Left lung (tissue), 10 donors: ENCODE measurements around the gene SH3PXD2A. TPM values are rescaled to one million over a fixed set of nuclear protein-coding genes. Genes with fewer than 3 reads are reported as not detected.
A peak's percentile ranks its signal among the peaks of the same experiment; 100 is the strongest.

Experiments
- ATAC-seq: fragments of 200-7000 bp; cut with Tn5 transposase; one replicate; pipeline ENCODE4 v1.9.1; 2020; ENCODE audit warnings: moderate library complexity
- DNase-seq, 4 donors: peaks; one replicate each; pipeline ENCODE4 v3.0.0-alpha.2; 2013 to 2020
- H3K27ac ChIP-seq, 2 donors: fragments of 200-600 bp; sonication (generic) in 1 of 2; one replicate each; pipeline versions ENCODE4 v1.5.0 to v1.8.0; 2020 to 2021
- H3K27me3 ChIP-seq, 2 donors: fragments of 200-600 bp; sonication (generic) in 1 of 2; one replicate each; pipeline versions ENCODE4 v1.5.0 to v1.8.0; 2020 to 2021
- H3K36me3 ChIP-seq, 2 donors: fragments of 200-600 bp; sonication (generic) in 1 of 2; one replicate each; pipeline versions ENCODE4 v1.5.0 to v1.8.0; 2020 to 2021
- H3K4me1 ChIP-seq, 2 donors: fragments of 200-600 bp; one replicate each; pipeline ENCODE4 v1.8.0; 2021
- H3K4me3 ChIP-seq, 2 donors: fragments of 200-600 bp; sonication (generic) in 1 of 2; one replicate each; pipeline versions ENCODE4 v1.5.0 to v1.8.0; 2020 to 2021; ENCODE audit warnings: mild to moderate bottlenecking in 1 of 2
- H3K9me3 ChIP-seq, 2 donors: fragments of 200-600 bp; sonication (generic) in 1 of 2; one replicate each; pipeline versions ENCODE4 v1.5.0 to v1.8.0; 2020 to 2021
- intact Hi-C, 2 donors: fragments of 100-400 bp; cut with DNase I; formaldehyde crosslinking; loops; one replicate each; pipeline versions ENCODE4 v1.11.2 to v1.14.2; 2022
- polyA plus RNA-seq, 6 donors: library from polyadenylated mRNA; unstranded; fragments of 120-200 nt; gene quantifications; one replicate each; pipeline ENCODE4 v1.2.1, GENCODE V29; 2013; ENCODE audit not compliant: insufficient read length in 6 of 6
- total RNA-seq, 2 donors: library from RNA; stranded (reverse); fragmentation: NEBNext Ultra II Directional; extraction: Animal tissue kit (Norgen Biotek cat#: 25700); gene quantifications; one replicate each; pipeline ENCODE4 v1.2.1, GENCODE V29; 2021
- TF ChIP-seq, protein P1 (sequence below), 2 donors: fragments of 200-600 bp; sonication (generic) in 1 of 2; IDR thresholded peaks; one replicate each; pipeline versions ENCODE4 v1.5.0 to v1.8.0; 2021; ENCODE audit warnings: antibody characterized with exemption in 2 of 2
- donor health status: DM: no; HTN: yes; CAD: no.
- donor health status: DM: no; HTN: no; CAD: no.

Gene SH3PXD2A
- total and polyA plus RNA-seq, 8 donors, result 44.8 to 117 (median 91.7) TPM

GRCh38 chr10:103765168-103765567 lies 90.2 kb downstream of the SH3PXD2A start:
- no peaks in the 10 kb centered on the region for H3K36me3 ChIP-seq
- peaks cover 12 to 57% of the 10 kb centered on the region in 2 donors for H3K4me1 ChIP-seq
- no peaks in the 10 kb centered on the region for H3K9me3 ChIP-seq
- DNase-seq (no peak), ATAC-seq (no peak)
- no peak overlapping the region for H3K4me3 ChIP-seq
- no peak overlapping the region for H3K27ac ChIP-seq
- intact Hi-C loops, result no loop called here
- no peaks in the 10 kb centered on the region for H3K27me3 ChIP-seq
- TF ChIP-seq, protein P1, sequence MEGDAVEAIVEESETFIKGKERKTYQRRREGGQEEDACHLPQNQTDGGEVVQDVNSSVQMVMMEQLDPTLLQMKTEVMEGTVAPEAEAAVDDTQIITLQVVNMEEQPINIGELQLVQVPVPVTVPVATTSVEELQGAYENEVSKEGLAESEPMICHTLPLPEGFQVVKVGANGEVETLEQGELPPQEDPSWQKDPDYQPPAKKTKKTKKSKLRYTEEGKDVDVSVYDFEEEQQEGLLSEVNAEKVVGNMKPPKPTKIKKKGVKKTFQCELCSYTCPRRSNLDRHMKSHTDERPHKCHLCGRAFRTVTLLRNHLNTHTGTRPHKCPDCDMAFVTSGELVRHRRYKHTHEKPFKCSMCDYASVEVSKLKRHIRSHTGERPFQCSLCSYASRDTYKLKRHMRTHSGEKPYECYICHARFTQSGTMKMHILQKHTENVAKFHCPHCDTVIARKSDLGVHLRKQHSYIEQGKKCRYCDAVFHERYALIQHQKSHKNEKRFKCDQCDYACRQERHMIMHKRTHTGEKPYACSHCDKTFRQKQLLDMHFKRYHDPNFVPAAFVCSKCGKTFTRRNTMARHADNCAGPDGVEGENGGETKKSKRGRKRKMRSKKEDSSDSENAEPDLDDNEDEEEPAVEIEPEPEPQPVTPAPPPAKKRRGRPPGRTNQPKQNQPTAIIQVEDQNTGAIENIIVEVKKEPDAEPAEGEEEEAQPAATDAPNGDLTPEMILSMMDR (IDR thresholded peaks at IDR 0.05), result no peak

DNA sequence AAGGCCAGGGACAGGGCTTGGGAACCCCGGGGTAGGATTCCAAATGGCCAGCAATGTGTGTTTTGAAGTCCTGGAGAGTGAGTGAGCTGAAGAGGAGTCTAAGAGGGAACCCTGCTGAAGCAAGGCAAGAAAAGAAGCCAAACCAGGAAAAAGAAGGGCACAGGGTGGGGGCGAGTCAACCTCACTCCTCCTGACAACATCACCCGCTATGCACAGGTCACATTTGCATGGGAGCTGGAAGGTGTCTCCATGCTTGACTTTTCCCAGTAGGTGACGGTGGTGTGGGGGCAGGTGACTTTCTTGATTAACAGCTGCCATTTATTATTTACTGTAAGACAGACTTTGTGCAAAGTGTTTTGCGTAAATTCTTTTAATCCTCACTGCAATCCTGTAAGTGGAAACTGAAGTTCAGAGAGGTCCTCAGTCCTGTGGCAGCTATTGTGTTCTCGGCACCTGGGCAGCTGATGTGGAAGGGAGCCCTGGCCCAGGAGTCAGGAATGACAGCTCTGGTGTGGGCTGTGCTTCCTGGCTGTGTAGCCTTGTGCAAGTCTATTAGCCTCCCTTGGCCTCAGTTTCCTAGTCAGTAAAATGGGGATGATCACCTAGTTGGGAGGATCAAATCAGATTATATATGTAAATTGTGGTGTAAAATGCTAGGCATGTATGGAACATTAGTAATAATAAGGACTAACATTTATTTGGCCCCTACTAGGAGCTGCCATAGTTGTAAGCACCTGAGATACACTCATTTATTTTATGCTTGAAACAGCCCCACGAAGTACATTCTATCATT lies 90.9 kb downstream of the SH3PXD2A start:
- intact Hi-C loops, result no loop called here
- TF ChIP-seq, protein P1 (IDR thresholded peaks at IDR 0.05), result no peak
- Histone ChIP-seq H3K27ac (no peak overlapping the region), H3K9me3 (no peaks in the 10 kb centered on the region), H3K36me3 (no peaks in the 10 kb centered on the region), H3K4me1 (peaks cover 16 to 64% of the 10 kb centered on the region in 2 donors), H3K27me3 (no peaks in the 10 kb centered on the region), H3K4me3 (no peak overlapping the region)
- no peak for ATAC-seq
- DNase-seq, result no peak

DNA sequence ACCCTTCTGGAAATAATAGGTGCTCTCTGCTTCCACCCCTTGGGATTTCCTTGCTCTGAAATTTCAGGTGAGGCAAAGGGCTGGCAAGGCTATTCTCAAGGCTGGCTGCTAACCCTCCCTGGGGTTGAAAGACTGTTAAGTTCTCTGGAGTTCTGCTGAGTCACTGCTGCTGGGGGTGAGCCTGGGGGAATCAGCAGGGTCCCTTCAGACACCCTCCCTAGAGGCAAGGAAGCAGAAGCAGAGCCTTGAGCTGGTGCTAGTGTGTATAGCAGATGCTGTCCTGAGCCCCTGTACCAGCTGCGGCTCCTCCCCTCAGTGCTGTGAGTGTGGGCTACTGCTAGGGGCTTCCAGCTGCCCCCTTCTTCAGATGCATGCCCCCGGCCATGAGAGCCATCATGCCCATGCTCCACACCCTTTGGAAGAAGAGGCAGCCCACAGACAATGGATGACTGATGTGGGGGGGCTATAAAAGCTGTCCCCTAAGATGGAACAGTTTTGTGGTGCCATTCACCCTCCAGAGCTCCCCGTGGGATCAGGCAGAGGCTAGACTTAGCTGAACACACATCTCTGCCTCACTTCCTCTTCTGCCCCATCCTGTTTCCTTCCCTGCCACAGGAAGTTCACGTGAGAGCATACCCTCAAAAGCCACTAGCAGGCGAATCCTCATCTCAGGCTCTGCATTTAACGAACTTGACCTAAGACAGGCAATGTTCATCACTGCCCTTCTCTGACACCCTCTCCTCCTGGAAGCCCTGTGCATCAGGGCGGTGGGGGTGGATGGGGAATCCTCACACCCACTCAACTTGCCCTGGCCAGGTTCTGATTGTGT lies 91.8 kb downstream of the SH3PXD2A start:
- Histone ChIP-seq H3K27me3 (no peaks in the 10 kb centered on the region), H3K27ac (peak overlapping the region in 1 of 2 donors; percentile 31), H3K36me3 (no peaks in the 10 kb centered on the region), H3K9me3 (no peaks in the 10 kb centered on the region), H3K4me1 (peaks cover 24 to 73% of the 10 kb centered on the region in 2 donors), H3K4me3 (no peak overlapping the region)
- TF ChIP-seq, protein P1 (IDR thresholded peaks at IDR 0.05), result no peak
- intact Hi-C loops, result no loop called here
- DNase-seq (no peak), ATAC-seq (peak; percentile 9)

DNA sequence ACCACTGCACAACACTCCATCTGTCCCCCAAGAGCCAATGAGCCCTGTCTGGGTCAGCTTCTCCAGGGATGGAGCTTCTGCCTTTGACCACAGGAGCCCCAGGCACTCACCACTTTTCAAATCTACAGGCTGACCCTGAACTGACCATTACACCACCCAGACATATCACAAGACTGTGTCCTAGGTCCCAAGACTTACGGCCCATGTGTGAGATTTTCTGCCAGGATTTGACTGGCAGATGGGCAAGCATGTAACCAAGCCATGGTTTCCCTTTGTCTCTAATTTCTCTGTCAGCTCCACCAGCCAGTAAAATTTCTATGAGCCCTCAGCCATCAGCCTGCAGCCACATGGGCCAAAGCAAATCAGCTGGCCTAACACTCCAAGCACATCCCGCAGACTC lies 92.5 kb downstream of the SH3PXD2A start:
- Histone ChIP-seq H3K27me3 (no peaks in the 10 kb centered on the region), H3K4me1 (peaks cover 31 to 80% of the 10 kb centered on the region in 2 donors), H3K27ac (peak overlapping the region in 1 of 2 donors; percentile 31), H3K4me3 (no peak overlapping the region), H3K9me3 (no peaks in the 10 kb centered on the region), H3K36me3 (no peaks in the 10 kb centered on the region)
- DNase-seq, result no peak
- TF ChIP-seq, protein P1 (IDR thresholded peaks at IDR 0.05), result no peak
- no peak for ATAC-seq
- intact Hi-C loops, result no loop called here

GRCh38 chr10:103762162-103762561 lies 93.2 kb downstream of the SH3PXD2A start:
- no peaks in the 10 kb centered on the region for H3K27me3 ChIP-seq
- TF ChIP-seq, protein P1 (IDR thresholded peaks at IDR 0.05), result no peak
- DNase-seq (no peak), ATAC-seq (no peak)
- no peak overlapping the region for H3K27ac ChIP-seq
- H3K9me3 ChIP-seq, result no peaks in the 10 kb centered on the region
- peaks cover 38 to 87% of the 10 kb centered on the region in 2 donors for H3K4me1 ChIP-seq
- H3K4me3 ChIP-seq, result no peak overlapping the region
- intact Hi-C loops, result no loop called here
- no peaks in the 10 kb centered on the region for H3K36me3 ChIP-seq
